Nasal cavity respiratory epithelium epithelial cell of viscerocranial mucosa (primary cell): ENCODE measurements around the gene DOK7. TPM values are rescaled to one million over a fixed set of nuclear protein-coding genes. Genes with fewer than 3 reads are reported as not detected.

Source experiments
- total RNA-seq: library from RNA; depleted of rRNA; stranded (reverse); fragments of >200 nt; gene quantifications from 2 replicates; pipeline ENCODE4 v1.2.3, GENCODE V29; 2014

DOK7 gene, protein sequence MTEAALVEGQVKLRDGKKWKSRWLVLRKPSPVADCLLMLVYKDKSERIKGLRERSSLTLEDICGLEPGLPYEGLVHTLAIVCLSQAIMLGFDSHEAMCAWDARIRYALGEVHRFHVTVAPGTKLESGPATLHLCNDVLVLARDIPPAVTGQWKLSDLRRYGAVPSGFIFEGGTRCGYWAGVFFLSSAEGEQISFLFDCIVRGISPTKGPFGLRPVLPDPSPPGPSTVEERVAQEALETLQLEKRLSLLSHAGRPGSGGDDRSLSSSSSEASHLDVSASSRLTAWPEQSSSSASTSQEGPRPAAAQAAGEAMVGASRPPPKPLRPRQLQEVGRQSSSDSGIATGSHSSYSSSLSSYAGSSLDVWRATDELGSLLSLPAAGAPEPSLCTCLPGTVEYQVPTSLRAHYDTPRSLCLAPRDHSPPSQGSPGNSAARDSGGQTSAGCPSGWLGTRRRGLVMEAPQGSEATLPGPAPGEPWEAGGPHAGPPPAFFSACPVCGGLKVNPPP
- 2.1 and 2.7 TPM in 2 replicates for total RNA-seq

DNA sequence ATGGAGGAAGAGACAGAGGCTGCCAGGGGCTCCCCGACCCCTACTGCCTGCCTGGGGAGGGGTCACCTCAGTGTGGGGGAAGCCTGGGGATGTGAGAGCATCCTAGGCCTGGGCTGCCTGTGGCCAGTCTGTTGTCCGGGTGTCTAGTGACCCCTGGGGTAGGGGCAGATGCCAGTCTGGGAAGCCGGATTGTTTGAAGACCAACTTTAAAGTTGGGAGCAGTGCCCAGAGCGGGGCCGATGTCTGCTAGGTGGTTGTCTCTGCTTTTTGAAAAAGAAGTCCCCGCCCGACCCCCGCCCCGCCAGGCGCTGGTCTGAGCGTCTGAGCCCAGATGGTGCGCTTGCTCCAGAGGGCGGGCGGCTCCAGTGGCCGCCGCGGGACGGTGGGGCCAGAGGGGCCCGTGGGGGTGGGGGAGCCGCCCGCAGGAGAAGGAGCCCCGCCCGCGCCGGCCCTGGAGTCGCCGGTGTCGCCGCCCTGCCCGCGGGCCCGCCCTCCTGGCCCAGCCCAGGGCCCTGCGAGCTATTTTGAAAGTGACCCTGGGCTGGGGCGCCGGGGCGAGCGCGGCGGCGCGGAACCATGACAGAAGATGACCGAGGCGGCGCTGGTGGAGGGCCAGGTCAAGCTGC, at the start of gene DOK7:
DOK7 (plus strand) TSS at position 517 of the 626 bp plus-strand sequence; CDS start at position 587, 70 bp downstream.

DNA sequence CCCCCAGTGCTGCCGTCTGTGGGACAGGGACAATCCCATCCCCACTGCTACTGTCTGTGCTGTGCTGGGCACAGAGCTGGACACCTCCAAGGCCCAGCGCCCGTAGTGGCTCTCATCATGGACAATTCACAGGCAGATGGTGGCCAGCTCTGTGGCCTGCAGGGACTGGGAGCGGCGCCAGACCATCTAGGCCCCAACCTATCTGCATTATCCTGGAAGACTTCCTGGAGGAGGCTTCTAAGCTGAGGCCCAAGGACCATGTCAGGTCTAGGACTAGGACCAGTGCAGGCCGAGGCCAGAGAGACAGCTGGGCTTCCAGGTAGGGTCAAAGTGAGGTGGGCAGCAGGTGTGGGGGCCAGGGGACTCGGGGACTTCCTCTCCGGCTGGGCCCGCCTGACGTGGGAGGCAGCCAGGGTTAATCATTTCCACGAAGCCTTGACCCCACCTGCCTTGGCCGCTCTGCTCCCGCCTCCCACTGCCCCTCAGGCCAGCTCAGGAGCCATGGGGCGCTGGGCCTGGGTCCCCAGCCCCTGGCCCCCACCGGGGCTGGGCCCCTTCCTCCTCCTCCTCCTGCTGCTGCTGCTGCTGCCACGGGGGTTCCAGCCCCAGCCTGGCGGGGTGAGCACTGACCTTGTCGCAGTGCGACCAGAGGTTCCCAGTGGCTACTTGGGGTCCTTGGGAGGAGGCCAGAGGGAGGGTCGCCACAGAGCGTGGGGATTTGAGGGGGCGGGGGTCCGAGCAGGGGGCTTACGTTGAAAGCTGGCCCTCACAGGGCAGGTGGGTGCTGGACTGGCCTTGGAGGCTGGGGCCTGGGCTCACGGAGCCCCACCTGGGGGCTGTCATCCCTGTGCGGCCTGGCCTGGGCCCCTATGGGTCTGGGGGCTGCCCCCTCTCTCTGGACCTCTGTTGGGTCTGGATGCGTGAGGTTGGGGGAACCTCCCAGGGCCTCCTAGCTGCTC, 21.3 kb upstream of the DOK7 start, which contains the start of gene HGFAC:
HGFAC (plus strand) TSS at position 468 of the 959 bp plus-strand sequence; CDS start at position 502, 34 bp downstream.

DNA sequence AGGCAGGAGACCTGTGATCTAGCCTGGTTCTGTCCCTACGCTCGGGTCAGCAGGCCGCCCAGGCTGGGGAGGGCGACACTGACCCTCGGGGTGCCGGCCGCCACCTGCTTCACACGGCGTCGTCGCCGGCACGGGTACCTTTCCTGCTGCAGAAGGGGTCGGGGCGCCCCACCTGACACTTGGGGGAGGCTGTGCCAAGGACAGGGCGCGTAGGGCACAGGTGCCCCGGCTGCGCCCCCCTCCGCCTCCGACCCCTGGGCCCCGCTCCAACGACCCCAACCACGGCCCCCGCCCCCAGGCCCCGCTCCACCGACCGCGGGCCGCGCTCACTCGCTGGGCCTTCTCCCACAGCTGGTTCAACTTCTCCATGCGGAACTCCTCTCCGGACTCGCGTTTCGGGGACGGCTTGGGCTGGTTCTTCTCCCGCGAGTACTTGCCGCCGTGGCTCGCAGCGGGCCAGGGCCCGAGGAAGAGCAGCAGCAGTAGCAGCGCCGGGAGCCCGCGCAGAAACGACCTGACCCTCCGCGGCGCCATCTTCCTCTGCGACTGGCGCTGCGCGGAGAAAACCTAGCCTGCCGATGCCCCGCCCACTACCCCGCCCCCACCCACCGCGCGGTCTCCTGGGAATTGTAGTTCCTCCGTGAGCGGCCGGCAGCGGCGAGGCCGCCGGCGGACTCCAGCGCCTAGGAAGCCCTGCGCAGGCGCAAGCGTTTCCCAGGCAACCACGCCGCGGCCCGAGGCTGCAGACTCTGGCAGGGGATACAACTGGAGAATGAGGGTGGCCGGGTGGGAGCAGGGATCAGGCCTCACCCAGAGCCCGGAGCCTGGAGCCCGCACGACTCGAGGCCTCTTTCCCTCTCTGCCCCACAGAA, 69.0 kb downstream of the DOK7 start, which contains the start of gene LRPAP1:
LRPAP1 (minus strand) TSS at position 544 of the 872 bp plus-strand sequence; CDS start at position 534, 10 bp downstream.

Other genes with a start within 250 kb of the DOK7 start
- gene MSANTD1, start 214.1 kb upstream of the DOK7 start, total RNA-seq = 0.34 and 0.78 TPM in 2 replicates
- 34.9 and 106 TPM in 2 replicates for gene RGS12, start 170.3 kb upstream of the DOK7 start, total RNA-seq
- 0.21 TPM in 1 of 2 replicates, not detected in the other for gene HGFAC, start 21.3 kb upstream of the DOK7 start, total RNA-seq
- 24.9 and 193 TPM in 2 replicates for gene LRPAP1, start 69.1 kb downstream of the DOK7 start, total RNA-seq